ENCODE results near the gene PRRX2.

PRRX2 gene

GRCh38 chr9:129751841-129752801 lies 86.7 kb downstream of the PRRX2 start:
- TF ChIP-seq REST (IDR thresholded peaks at IDR 0.05; ENCODE audit: insufficient read depth in 1 of 2, low read depth in 2 of 2, low read length in 2 of 2): no peak
- TF ChIP-seq TAF1 (IDR thresholded peaks at IDR 0.05; ENCODE audit: borderline replicate concordance, insufficient read depth, low read length): no peak
- no peak for TF ChIP-seq SIN3A (IDR thresholded peaks at IDR 0.05; ENCODE audit: borderline replicate concordance, insufficient read depth, low read length)
- TF ChIP-seq POLR2AphosphoS5 (IDR thresholded peaks at IDR 0.05; ENCODE audit: low read depth, low read length): no peak
- TF ChIP-seq FOXP2 (optimal IDR thresholded peaks at IDR 0.05; ENCODE audit: borderline replicate concordance, extremely low read depth, extremely low read length, insufficient read depth): no peak

GRCh38 chr9:129752900-129753729 lies 87.7 kb downstream of the PRRX2 start, which contains the start of gene PTGES:
TSS of gene PTGES (minus strand) at chr9:129753042. CDS start at chr9:129753012, 30 bp downstream.
- TF ChIP-seq POLR2AphosphoS5 (IDR thresholded peaks at IDR 0.05; ENCODE audit: low read depth, low read length) (peak; percentile 47; the same call in 1 of the 2 replicates), TAF1 (IDR thresholded peaks at IDR 0.05; ENCODE audit: borderline replicate concordance, insufficient read depth, low read length) (peak; percentile 72; the same call in 1 of the 2 replicates), SIN3A (IDR thresholded peaks at IDR 0.05; ENCODE audit: borderline replicate concordance, insufficient read depth, low read length) (no peak), FOXP2 (optimal IDR thresholded peaks at IDR 0.05; ENCODE audit: borderline replicate concordance, extremely low read depth, extremely low read length, insufficient read depth) (peak; percentile 28), REST (IDR thresholded peaks at IDR 0.05; ENCODE audit: insufficient read depth in 1 of 2, low read depth in 2 of 2, low read length in 2 of 2) (0 out of 4 replicates have a peak, but pooled peaks of 1 of the 2 experiments have one; percentile 27)

- TF ChIP-seq POLR2AphosphoS5 (IDR thresholded peaks at IDR 0.05; ENCODE audit: low read depth, low read length) (no peak), TAF1 (IDR thresholded peaks at IDR 0.05; ENCODE audit: borderline replicate concordance, insufficient read depth, low read length) (no peak)
Measured at GRCh38 chr9:129755151-129755550, 89.7 kb downstream of the PRRX2 start.

GRCh38 chr9:129756191-129756590 lies 90.7 kb downstream of the PRRX2 start:
- TF ChIP-seq TAF1 (IDR thresholded peaks at IDR 0.05; ENCODE audit: borderline replicate concordance, insufficient read depth, low read length) (no peak), POLR2AphosphoS5 (IDR thresholded peaks at IDR 0.05; ENCODE audit: low read depth, low read length) (no peak), FOXP2 (optimal IDR thresholded peaks at IDR 0.05; ENCODE audit: borderline replicate concordance, extremely low read depth, extremely low read length, insufficient read depth) (no peak), REST (IDR thresholded peaks at IDR 0.05; ENCODE audit: insufficient read depth in 1 of 2, low read depth in 2 of 2, low read length in 2 of 2) (no peak), SIN3A (IDR thresholded peaks at IDR 0.05; ENCODE audit: borderline replicate concordance, insufficient read depth, low read length) (no peak)

GRCh38 chr9:129757045-129757444 lies 91.6 kb downstream of the PRRX2 start:
- no peak for TF ChIP-seq POLR2AphosphoS5 (IDR thresholded peaks at IDR 0.05; ENCODE audit: low read depth, low read length)
- TF ChIP-seq FOXP2 (optimal IDR thresholded peaks at IDR 0.05; ENCODE audit: borderline replicate concordance, extremely low read depth, extremely low read length, insufficient read depth): no peak
- no peak for TF ChIP-seq SIN3A (IDR thresholded peaks at IDR 0.05; ENCODE audit: borderline replicate concordance, insufficient read depth, low read length)
- no peak for TF ChIP-seq REST (IDR thresholded peaks at IDR 0.05; ENCODE audit: insufficient read depth in 1 of 2, low read depth in 2 of 2, low read length in 2 of 2)
- no peak for TF ChIP-seq TAF1 (IDR thresholded peaks at IDR 0.05; ENCODE audit: borderline replicate concordance, insufficient read depth, low read length)

Data from PFSK-1 (cell line).